DOHH2 (cell line): ENCODE data around the gene SLC2A4RG.

Experiments
- H3F3A ChIP-seq: fragments of 200-600 bp; sonication (generic), shearing (Covaris generic); 2 replicates; pipeline ENCODE4 v1.6.0; 2016; ENCODE audit warnings: antibody characterized with exemption, mild to moderate bottlenecking; ENCODE audit not compliant: control insufficient read depth, insufficient read depth
- H3K27ac ChIP-seq: fragments of 200-600 bp; sonication (generic); 2 replicates; pipeline ENCODE4 v1.5.1; 2014; ENCODE audit warnings: low read depth, mild to moderate bottlenecking, low read length, moderate library complexity
- H3K27me3 ChIP-seq: fragments of 200-600 bp; sonication (generic); 2 replicates; pipeline ENCODE4 v1.6.1; 2014; ENCODE audit warnings: mild to moderate bottlenecking, low read length, mixed read lengths; ENCODE audit not compliant: control insufficient read depth
- H3K36me3 ChIP-seq: fragments of 200-600 bp; sonication (generic); 2 replicates; pipeline ENCODE4 v1.6.1; 2014; ENCODE audit warnings: mild to moderate bottlenecking, low read length, moderate library complexity, mixed read lengths; ENCODE audit not compliant: control insufficient read depth
- H3K4me1 ChIP-seq: fragments of 200-600 bp; sonication (generic); 2 replicates; pipeline ENCODE4 v1.6.1; 2014; ENCODE audit warnings: mild to moderate bottlenecking, low read length, mixed read lengths; ENCODE audit not compliant: control insufficient read depth
- H3K4me2 ChIP-seq: fragments of 200-600 bp; sonication (generic); 2 replicates; pipeline ENCODE4 v1.6.0; 2014; ENCODE audit warnings: mild to moderate bottlenecking, low read length, moderate library complexity
- H3K4me3 ChIP-seq: fragments of 200-600 bp; sonication (generic); 2 replicates; pipeline ENCODE4 v1.5.1; 2014; ENCODE audit warnings: mild to moderate bottlenecking, low read length, mixed read lengths
- H3K79me2 ChIP-seq: fragments of 200-600 bp; sonication (generic); 2 replicates; pipeline ENCODE4 v1.6.1; 2014; ENCODE audit warnings: mild to moderate bottlenecking, low read length, mixed read lengths; ENCODE audit not compliant: control insufficient read depth
- H3K9me2 ChIP-seq: fragments of 200-600 bp; sonication (generic); replicated peaks from 2 replicates; pipeline ENCODE4 v1.6.1; 2014; ENCODE audit warnings: mild to moderate bottlenecking, low read length, mixed read lengths; ENCODE audit not compliant: control insufficient read depth
- H3K9me3 ChIP-seq: fragments of 200-600 bp; sonication (generic); 2 replicates; pipeline ENCODE4 v1.6.1; 2014; ENCODE audit warnings: antibody characterized with exemption, low read length, mixed read lengths; ENCODE audit not compliant: control insufficient read depth, insufficient read depth
- H4K20me1 ChIP-seq: fragments of 200-600 bp; sonication (generic); 2 replicates; pipeline ENCODE4 v1.6.0; 2014; ENCODE audit warnings: low read depth, mild to moderate bottlenecking, antibody characterized with exemption, low read length, moderate library complexity; ENCODE audit not compliant: control insufficient read depth, insufficient read depth
- CTCF ChIP-seq: fragments of 200-600 bp; sonication (generic); IDR thresholded peaks from one replicate; pipeline ENCODE4 v1.5.1; 2014; ENCODE audit warnings: antibody characterized with exemption, mild to moderate bottlenecking, low read depth, low read length; ENCODE audit not compliant: poor library complexity, severe bottlenecking
- EZH2phosphoT487 ChIP-seq: fragments of 200-600 bp; sonication (generic); IDR thresholded peaks from 2 replicates; pipeline ENCODE4 v1.6.1; 2017; ENCODE audit warnings: borderline replicate concordance, mild to moderate bottlenecking, antibody characterized with exemption, low read length, moderate library complexity, mixed read lengths

Gene SLC2A4RG

GRCh38 chr20:63697868-63698545 lies 41.6 kb upstream of the SLC2A4RG start:
- no peak overlapping the region for H3K4me3 ChIP-seq
- H3K9me3 ChIP-seq: no peaks in the 10 kb centered on the region
- H3K4me2 ChIP-seq: no peak overlapping the region
- H3K27me3 ChIP-seq: no peaks in the 10 kb centered on the region
- H3K4me1 ChIP-seq: peaks cover 9% of the 10 kb centered on the region
- TF ChIP-seq CTCF (no peak), EZH2phosphoT487 (no peak)
- no peaks in the 10 kb centered on the region for H3F3A ChIP-seq
- no peaks in the 10 kb centered on the region for H3K79me2 ChIP-seq
- peaks cover 7% of the 10 kb centered on the region for H3K36me3 ChIP-seq
- H3K9me2 ChIP-seq: no peaks in the 10 kb centered on the region
- H3K27ac ChIP-seq: no peak overlapping the region
- H4K20me1 ChIP-seq: no peaks in the 10 kb centered on the region

- Histone ChIP-seq H3K27me3 (no peaks in the 10 kb centered on the region), H3F3A (no peaks in the 10 kb centered on the region), H3K79me2 (no peaks in the 10 kb centered on the region), H3K4me2 (no peak overlapping the region), H3K9me2 (no peaks in the 10 kb centered on the region), H3K27ac (no peak overlapping the region), H4K20me1 (no peaks in the 10 kb centered on the region), H3K4me3 (no peak overlapping the region), H3K4me1 (peaks cover 9% of the 10 kb centered on the region), H3K9me3 (no peaks in the 10 kb centered on the region), H3K36me3 (peaks cover 8% of the 10 kb centered on the region)
- no peak for TF ChIP-seq CTCF
- no peak for TF ChIP-seq EZH2phosphoT487
Observed at GRCh38 chr20:63698739-63699465, 40.7 kb upstream of the SLC2A4RG start.

DNA sequence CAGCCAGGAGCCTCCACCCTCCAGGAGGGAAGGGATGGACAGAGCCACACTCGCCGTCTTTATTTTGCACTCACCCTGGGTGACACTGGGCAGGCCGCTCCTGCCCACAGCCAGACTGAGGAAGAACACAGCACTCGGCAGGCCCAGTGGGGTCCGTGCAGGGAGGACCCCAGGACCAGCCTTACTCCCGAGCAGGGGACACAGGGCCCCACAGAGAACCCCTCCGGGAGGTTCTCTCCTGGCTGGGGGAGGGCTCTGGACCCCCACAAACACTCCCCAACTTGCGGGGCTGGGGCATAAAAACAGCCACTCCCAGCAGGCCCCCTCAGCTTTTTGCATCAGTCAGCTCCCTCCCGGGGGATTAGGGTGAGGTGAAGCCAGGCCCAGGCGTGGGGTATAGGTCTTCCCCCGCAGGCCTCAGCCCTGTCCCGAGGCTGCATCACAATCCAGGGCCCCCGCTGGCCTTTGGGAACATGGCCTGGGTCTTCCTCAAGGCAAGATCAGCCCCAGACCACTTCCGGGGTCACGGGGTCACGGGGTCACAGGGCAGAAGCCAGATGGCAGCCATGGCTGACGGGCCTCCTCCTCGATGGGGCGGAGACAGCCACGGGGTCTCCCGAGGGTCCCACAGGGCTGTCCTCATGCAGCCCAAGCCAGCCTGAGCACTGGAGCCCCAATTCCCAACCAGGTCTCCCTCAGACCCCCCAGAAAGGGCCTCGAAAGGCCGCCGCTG lies 39.9 kb upstream of the SLC2A4RG start:
- H3K4me2 ChIP-seq: no peak overlapping the region
- no peaks in the 10 kb centered on the region for H3F3A ChIP-seq
- H3K27ac ChIP-seq: no peak overlapping the region
- H4K20me1 ChIP-seq: no peaks in the 10 kb centered on the region
- TF ChIP-seq EZH2phosphoT487 (no peak), CTCF (no peak)
- no peaks in the 10 kb centered on the region for H3K79me2 ChIP-seq
- peaks cover 11% of the 10 kb centered on the region for H3K36me3 ChIP-seq
- H3K4me1 ChIP-seq: peaks cover 9% of the 10 kb centered on the region
- no peaks in the 10 kb centered on the region for H3K9me2 ChIP-seq
- H3K4me3 ChIP-seq: no peak overlapping the region
- no peaks in the 10 kb centered on the region for H3K27me3 ChIP-seq
- H3K9me3 ChIP-seq: no peaks in the 10 kb centered on the region
